ENCODE data around the gene MLKL.

The MLKL gene

DNA sequence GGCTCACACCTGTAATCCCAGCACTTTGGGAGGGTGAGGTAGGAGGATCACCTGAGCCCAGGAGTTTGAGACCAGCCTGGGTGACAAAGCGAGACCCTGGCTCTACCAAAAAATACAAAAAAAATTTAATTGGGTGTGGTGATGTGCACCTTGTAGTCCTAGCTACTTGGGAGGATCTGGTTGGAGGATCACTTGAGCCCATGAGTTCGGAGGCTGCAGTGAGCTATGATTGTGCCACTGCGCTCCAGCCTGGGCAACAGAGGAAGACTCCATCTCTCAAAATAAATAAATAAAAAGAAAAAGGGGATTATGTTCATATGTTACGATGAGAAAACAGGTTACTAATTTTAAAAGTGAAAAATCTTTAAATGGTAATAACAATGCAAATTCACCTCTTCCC lies 996 bp downstream of the MLKL start:
- no peak for TF ChIP-seq ZFX (IDR thresholded peaks at IDR 0.05; ENCODE audit: borderline replicate concordance)
- TF ChIP-seq CTCF (IDR thresholded peaks at IDR 0.05): no peak
- H3K27ac ChIP-seq: no peak overlapping the region

GRCh38 chr16:74698222-74698621 lies 2.4 kb downstream of the MLKL start:
- TF ChIP-seq ZFX (IDR thresholded peaks at IDR 0.05; ENCODE audit: borderline replicate concordance) (no peak), CTCF (IDR thresholded peaks at IDR 0.05) (no peak)
- H3K27ac ChIP-seq: no peak overlapping the region

GRCh38 chr16:74695450-74696422 lies 4.9 kb downstream of the MLKL start:
- no peak for TF ChIP-seq CTCF (IDR thresholded peaks at IDR 0.05)
- TF ChIP-seq ZFX (IDR thresholded peaks at IDR 0.05; ENCODE audit: borderline replicate concordance): no peak
- no peak overlapping the region for H3K27ac ChIP-seq

GRCh38 chr16:74691093-74691855 lies 9.4 kb downstream of the MLKL start:
- no peak overlapping the region for H3K27ac ChIP-seq
- TF ChIP-seq CTCF (IDR thresholded peaks at IDR 0.05): no peak
- no peak for TF ChIP-seq ZFX (IDR thresholded peaks at IDR 0.05; ENCODE audit: borderline replicate concordance)

- TF ChIP-seq CTCF (IDR thresholded peaks at IDR 0.05) (no peak), ZFX (IDR thresholded peaks at IDR 0.05; ENCODE audit: borderline replicate concordance) (no peak)
- no peak overlapping the region for H3K27ac ChIP-seq
Observed at GRCh38 chr16:74682556-74682955, 18.1 kb downstream of the MLKL start.

DNA sequence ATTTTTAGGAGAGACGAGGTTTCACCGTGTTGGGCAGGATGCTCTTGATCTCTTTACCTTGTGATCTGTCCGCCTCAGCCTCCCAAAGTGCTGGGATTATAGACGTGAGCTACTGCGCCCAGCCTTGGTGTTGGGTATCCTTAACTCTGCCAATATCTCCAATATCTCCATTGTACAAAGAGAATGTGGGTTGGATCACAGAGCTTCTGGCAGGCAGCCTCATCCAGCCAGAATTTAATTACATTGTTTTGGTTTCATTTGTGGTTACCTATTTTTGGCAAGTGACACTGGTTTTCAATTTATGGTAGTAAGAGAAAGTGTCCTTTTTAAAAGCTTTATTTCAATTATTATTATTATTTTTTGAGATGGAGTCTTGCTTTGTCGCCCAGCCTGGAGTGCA lies 20.0 kb downstream of the MLKL start:
- TF ChIP-seq CTCF (IDR thresholded peaks at IDR 0.05) (no peak), ZFX (IDR thresholded peaks at IDR 0.05; ENCODE audit: borderline replicate concordance) (no peak)
- no peak overlapping the region for H3K27ac ChIP-seq

DNA sequence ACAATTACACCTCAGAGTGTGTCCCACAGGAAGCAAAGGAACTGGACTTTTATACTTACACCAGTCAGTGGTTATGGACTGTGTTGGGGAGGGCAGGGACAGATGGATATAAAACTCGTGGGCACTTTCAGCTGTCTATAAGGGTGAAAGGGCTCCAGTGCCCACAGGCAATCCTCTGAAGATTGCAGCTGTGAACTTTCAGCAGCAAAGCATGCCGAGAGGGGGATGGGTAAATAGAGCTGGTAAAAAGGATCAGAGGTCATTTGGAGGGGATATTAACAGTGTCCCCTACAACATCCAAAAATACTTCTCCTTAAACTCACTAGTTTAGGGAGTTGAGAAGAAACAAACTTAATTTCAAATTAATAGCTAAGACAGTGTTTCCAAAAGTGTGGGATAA lies 20.7 kb downstream of the MLKL start:
- no peak for TF ChIP-seq CTCF (IDR thresholded peaks at IDR 0.05)
- TF ChIP-seq ZFX (IDR thresholded peaks at IDR 0.05; ENCODE audit: borderline replicate concordance): no peak

More for the DNA sequence above, 20.7 kb downstream of the MLKL start:
- no peak overlapping the region for H3K27ac ChIP-seq
